GM21737 (cell line): ENCODE data around the gene PRIM2.
"Not testable (repeated sequence)": the region's sequence is repeated elsewhere in the genome, so short reads cannot be mapped to it uniquely, and the experiment has no call there.

Experiments
- ATAC-seq: cut with Tn5 transposase; IDR thresholded peaks from one replicate; pipeline ENCODE4 v1.9.1; 2021; ENCODE audit warnings: mild to moderate bottlenecking, moderate library complexity; ENCODE audit not compliant: unreplicated experiment

PRIM2 gene

GRCh38 chr6:57362340-57362739 lies 44.9 kb downstream of the PRIM2 start:
- ATAC-seq = not testable (repeated sequence)

- not testable (repeated sequence) for ATAC-seq
Measured at GRCh38 chr6:57365076-57365583, 47.7 kb downstream of the PRIM2 start.

- ATAC-seq = not testable (repeated sequence)
Measured at GRCh38 chr6:57368965-57369731, 51.7 kb downstream of the PRIM2 start.

- not testable (repeated sequence) for ATAC-seq
Measured at GRCh38 chr6:57371779-57372178, 54.3 kb downstream of the PRIM2 start.

GRCh38 chr6:57374764-57375163 lies 57.3 kb downstream of the PRIM2 start:
- ATAC-seq = not testable (repeated sequence)

- ATAC-seq = not testable (repeated sequence)
Measured at GRCh38 chr6:57376083-57376482, 58.7 kb downstream of the PRIM2 start.

- ATAC-seq = not testable (repeated sequence)
Measured at GRCh38 chr6:57389038-57389592, 71.7 kb downstream of the PRIM2 start.

GRCh38 chr6:57390818-57391217 lies 73.4 kb downstream of the PRIM2 start:
- not testable (repeated sequence) for ATAC-seq

- ATAC-seq = not testable (repeated sequence)
Measured at GRCh38 chr6:57392047-57392446, 74.6 kb downstream of the PRIM2 start.

- not testable (repeated sequence) for ATAC-seq
Measured at GRCh38 chr6:57419341-57419740, 101.9 kb downstream of the PRIM2 start.

- ATAC-seq = no peak
Measured at GRCh38 chr6:57421503-57421902, 104.1 kb downstream of the PRIM2 start.

- no peak for ATAC-seq
Measured at GRCh38 chr6:57423468-57423867, 106.0 kb downstream of the PRIM2 start.

- not testable (repeated sequence) for ATAC-seq
Measured at GRCh38 chr6:57431742-57432141, 114.3 kb downstream of the PRIM2 start.

GRCh38 chr6:57432157-57432556 lies 114.7 kb downstream of the PRIM2 start:
- no peak for ATAC-seq

GRCh38 chr6:57432919-57433684 lies 115.7 kb downstream of the PRIM2 start:
- peak; percentile 74 for ATAC-seq

GRCh38 chr6:57433790-57434189 lies 116.4 kb downstream of the PRIM2 start:
- ATAC-seq = not testable (repeated sequence)

GRCh38 chr6:57434944-57435343 lies 117.5 kb downstream of the PRIM2 start:
- no peak for ATAC-seq

- ATAC-seq = no peak
Measured at GRCh38 chr6:57435475-57436160, 118.2 kb downstream of the PRIM2 start.

GRCh38 chr6:57440735-57441134 lies 123.3 kb downstream of the PRIM2 start:
- not testable (repeated sequence) for ATAC-seq

GRCh38 chr6:57442133-57442532 lies 124.7 kb downstream of the PRIM2 start:
- ATAC-seq = not testable (repeated sequence)

- ATAC-seq = not testable (repeated sequence)
Measured at GRCh38 chr6:57443181-57443580, 125.8 kb downstream of the PRIM2 start.
